NT2/D1 (cell line): ENCODE measurements around the gene ELF2.
"Not testable (repeated sequence)": the region's sequence is repeated elsewhere in the genome, so short reads cannot be mapped to it uniquely, and the experiment has no call there.

Source experiments
- DNase-seq: peaks from one replicate; pipeline ENCODE4 v3.0.0-alpha.2; 2011; ENCODE audit warnings: low read depth, low spot score
- H3K27me3 ChIP-seq: 2 replicates; pipeline ENCODE4 v1.6.0; 2011; ENCODE audit warnings: mild to moderate bottlenecking; ENCODE audit not compliant: insufficient read length, insufficient read depth
- H3K36me3 ChIP-seq: 2 replicates; pipeline ENCODE4 v1.6.1; 2011; ENCODE audit warnings: mild to moderate bottlenecking, low read length, mixed read lengths; ENCODE audit not compliant: insufficient read depth, insufficient read length
- H3K4me1 ChIP-seq: 2 replicates; pipeline ENCODE4 v1.5.1; 2011; ENCODE audit not compliant: insufficient read depth, insufficient read length
- H3K4me3 ChIP-seq: 2 replicates; pipeline ENCODE4 v1.5.1; 2011; ENCODE audit warnings: low read depth; ENCODE audit not compliant: insufficient read length
- H3K9ac ChIP-seq: 2 replicates; pipeline ENCODE4 v1.6.0; 2011; ENCODE audit warnings: low read depth; ENCODE audit not compliant: insufficient read length
- H3K9me3 ChIP-seq: 2 replicates; pipeline ENCODE4 v1.5.1; 2011; ENCODE audit warnings: mild to moderate bottlenecking, low read length; ENCODE audit not compliant: insufficient read depth
- SUZ12 ChIP-seq: IDR thresholded peaks from 2 replicates; pipeline ENCODE4 v1.6.1; 2011; ENCODE audit not compliant: insufficient read length, insufficient read depth; ENCODE audit errors: extremely low read depth
- YY1 ChIP-seq: IDR thresholded peaks from 2 replicates; pipeline ENCODE4 v1.6.1; 2011; ENCODE audit not compliant: insufficient read length, insufficient read depth
- ZNF274 ChIP-seq: IDR thresholded peaks from 2 replicates; pipeline ENCODE4 v1.6.1; 2011; ENCODE audit warnings: mild to moderate bottlenecking, low read depth, low read length

ELF2 gene

DNA sequence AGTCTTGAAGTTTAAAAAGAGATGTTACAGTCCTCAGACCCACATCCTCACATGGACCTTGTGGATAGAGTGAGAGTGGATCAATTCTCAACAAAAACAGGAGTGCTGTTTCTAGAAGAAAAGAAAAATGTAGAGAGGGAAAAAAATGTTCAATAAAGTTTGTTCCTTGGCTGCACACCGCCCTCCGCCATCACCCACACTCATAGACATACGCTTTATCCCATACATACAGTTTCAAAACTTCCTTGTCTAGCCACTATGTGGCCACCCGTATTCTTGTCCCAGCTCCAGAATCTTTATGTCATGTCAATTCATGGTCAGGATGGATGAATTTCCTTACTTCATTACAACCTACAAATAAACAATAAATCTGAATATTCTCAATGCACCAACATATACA lies 23.5 kb upstream of the ELF2 start:
- H3K27me3 ChIP-seq, result no peaks in the 10 kb centered on the region
- TF ChIP-seq SUZ12, result no peak
- no peak for TF ChIP-seq YY1
- TF ChIP-seq ZNF274, result no peak
- H3K9ac ChIP-seq, result no peak overlapping the region
- H3K4me3 ChIP-seq, result no peak overlapping the region
- no peaks in the 10 kb centered on the region for H3K4me1 ChIP-seq
- H3K9me3 ChIP-seq, result no peaks in the 10 kb centered on the region
- no peaks in the 10 kb centered on the region for H3K36me3 ChIP-seq
- no peak for DNase-seq

DNA sequence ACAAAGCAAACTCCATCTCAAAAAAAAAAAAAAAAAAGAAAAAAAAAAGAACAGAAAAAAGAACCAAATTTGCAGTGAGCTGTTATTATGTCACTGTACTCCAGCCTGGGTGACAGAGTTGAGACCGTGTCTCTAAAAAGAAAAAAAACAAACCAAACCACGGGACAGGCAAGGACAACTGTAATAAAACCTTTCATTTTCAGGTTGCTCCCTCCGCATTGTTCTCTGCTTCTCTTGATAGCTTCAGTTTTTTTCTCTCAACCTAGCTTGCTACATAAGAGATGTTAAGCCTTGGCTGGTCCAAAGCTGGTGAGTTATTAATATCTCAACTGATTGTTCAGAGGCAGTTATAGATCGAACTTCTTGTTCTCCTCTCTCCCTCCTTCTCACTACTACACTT lies 23.1 kb upstream of the ELF2 start:
- no peaks in the 10 kb centered on the region for H3K27me3 ChIP-seq
- H3K4me1 ChIP-seq, result no peaks in the 10 kb centered on the region
- H3K9me3 ChIP-seq, result no peaks in the 10 kb centered on the region
- TF ChIP-seq YY1 (no peak), SUZ12 (no peak), ZNF274 (no peak)
- H3K9ac ChIP-seq, result no peak overlapping the region
- no peak for DNase-seq
- no peaks in the 10 kb centered on the region for H3K36me3 ChIP-seq
- H3K4me3 ChIP-seq, result no peak overlapping the region

DNA sequence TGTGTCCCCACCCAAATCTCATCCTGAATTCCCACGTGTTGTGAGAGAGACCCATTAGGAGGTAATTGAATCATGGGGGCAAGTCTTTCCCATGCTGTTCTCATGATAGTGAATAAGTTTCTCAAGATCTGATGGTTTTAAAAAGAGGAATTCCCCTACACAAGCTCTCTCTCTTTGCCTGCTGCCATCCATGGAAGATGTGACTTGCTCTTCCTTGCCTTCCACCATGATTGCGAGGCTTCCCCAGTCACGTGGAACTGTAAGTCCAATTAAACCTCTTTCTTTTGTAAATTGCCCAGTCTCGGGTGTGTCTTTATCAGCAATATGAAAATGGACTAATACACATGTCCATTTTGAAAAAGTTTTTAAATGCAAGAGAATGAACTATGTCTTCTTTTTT lies 20.2 kb upstream of the ELF2 start:
- DNase-seq, H3K9me3 ChIP-seq, H3K27me3 ChIP-seq, H3K36me3 ChIP-seq, H3K4me1 ChIP-seq, H3K4me3 ChIP-seq, H3K9ac ChIP-seq: not testable (repeated sequence)

DNA sequence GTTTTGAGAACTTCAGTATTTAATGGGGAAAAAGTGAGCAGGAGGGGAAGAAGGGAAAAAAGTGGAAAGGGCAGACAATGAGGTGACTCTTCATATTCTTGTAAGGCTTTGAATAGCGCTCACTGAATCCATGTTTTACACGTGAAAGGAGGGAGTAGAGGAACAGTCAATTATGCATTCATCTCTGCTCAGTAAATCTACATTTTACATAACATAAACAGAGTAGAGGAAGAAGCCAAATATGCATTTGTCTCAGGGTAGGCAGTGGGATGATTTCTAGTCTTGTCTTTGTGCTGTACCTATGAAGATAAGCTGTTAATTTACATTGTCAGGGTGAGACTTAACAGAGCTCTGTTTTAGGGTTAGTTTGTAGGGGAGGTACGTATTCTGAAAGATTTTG lies 19.4 kb upstream of the ELF2 start:
- H3K27me3 ChIP-seq, result no peaks in the 10 kb centered on the region
- no peak overlapping the region for H3K9ac ChIP-seq
- H3K4me1 ChIP-seq, result no peaks in the 10 kb centered on the region
- no peak for DNase-seq
- H3K9me3 ChIP-seq, result no peaks in the 10 kb centered on the region
- TF ChIP-seq ZNF274 (no peak), YY1 (no peak), SUZ12 (no peak)
- H3K4me3 ChIP-seq, result no peak overlapping the region
- H3K36me3 ChIP-seq, result no peaks in the 10 kb centered on the region

DNA sequence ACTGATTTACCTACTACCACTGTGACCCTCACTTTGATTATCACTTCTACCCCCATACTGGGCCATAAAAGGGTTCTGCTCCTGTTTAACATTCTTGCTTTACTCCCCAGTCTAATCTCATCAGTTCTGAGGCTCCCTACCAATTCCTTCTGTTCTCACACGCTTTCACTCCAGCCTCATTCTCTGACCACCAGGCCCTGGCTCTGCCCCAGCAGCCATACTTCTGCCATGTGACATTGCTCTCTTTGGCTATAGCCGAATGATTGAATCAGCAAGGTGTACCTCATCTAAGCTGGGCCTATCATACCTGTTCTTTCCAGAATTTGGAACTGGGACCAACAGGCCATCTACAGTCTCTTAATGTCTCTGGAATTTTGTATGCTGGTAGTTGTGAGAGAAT lies 14.4 kb upstream of the ELF2 start:
- Histone ChIP-seq H3K4me3 (no peak overlapping the region), H3K4me1 (no peaks in the 10 kb centered on the region), H3K9me3 (no peaks in the 10 kb centered on the region), H3K27me3 (no peaks in the 10 kb centered on the region), H3K36me3 (no peaks in the 10 kb centered on the region), H3K9ac (no peak overlapping the region)
- no peak for DNase-seq
- TF ChIP-seq SUZ12 (no peak), YY1 (no peak), ZNF274 (no peak)

DNA sequence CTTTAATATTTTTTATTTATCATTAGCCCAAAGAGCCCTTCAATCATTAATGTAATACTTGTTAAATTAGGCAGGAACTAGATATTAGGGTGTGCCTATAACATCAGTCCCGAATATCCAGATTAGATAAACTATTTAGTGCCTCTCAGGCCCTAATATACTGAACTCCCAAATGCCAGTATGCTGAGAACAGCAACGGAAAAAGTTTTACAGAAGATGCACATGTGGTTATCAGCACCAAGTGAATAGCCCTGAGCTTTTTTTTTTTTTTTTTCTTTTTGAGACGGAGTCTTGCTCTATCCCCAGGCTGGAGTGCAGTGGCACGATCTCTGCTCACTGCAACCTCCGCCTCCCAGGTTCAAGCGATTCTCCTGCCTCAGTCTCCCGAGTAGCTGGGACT lies 13.0 kb upstream of the ELF2 start:
- Histone ChIP-seq H3K4me3 (no peak overlapping the region), H3K36me3 (no peaks in the 10 kb centered on the region), H3K9ac (no peak overlapping the region), H3K9me3 (no peaks in the 10 kb centered on the region), H3K27me3 (no peaks in the 10 kb centered on the region), H3K4me1 (no peaks in the 10 kb centered on the region)
- no peak for TF ChIP-seq SUZ12
- TF ChIP-seq YY1, result no peak
- TF ChIP-seq ZNF274, result no peak
- no peak for DNase-seq

DNA sequence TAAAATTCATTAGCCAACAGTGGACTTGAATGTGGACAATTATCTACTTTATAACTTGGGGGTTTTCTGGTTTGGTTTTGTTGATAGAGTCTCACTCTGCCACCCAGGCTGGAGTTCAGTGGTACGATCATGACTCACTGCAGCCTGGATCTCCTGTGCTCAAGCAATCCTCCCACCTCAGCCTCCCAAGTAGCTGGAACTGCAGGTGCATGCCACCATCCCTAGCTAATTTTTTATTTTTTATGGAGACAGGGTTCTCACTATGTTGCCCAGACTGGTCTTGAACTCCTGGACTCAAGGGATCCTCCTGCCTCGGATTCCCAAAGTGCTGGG lies 12.4 kb upstream of the ELF2 start:
- Histone ChIP-seq H3K9me3 (no peaks in the 10 kb centered on the region), H3K36me3 (no peaks in the 10 kb centered on the region), H3K9ac (no peak overlapping the region), H3K27me3 (no peaks in the 10 kb centered on the region), H3K4me1 (no peaks in the 10 kb centered on the region), H3K4me3 (no peak overlapping the region)
- TF ChIP-seq SUZ12, result no peak
- no peak for TF ChIP-seq ZNF274
- TF ChIP-seq YY1, result no peak
- no peak for DNase-seq
